ENCODE measurements around the gene CABP2.

Gene CABP2

DNA sequence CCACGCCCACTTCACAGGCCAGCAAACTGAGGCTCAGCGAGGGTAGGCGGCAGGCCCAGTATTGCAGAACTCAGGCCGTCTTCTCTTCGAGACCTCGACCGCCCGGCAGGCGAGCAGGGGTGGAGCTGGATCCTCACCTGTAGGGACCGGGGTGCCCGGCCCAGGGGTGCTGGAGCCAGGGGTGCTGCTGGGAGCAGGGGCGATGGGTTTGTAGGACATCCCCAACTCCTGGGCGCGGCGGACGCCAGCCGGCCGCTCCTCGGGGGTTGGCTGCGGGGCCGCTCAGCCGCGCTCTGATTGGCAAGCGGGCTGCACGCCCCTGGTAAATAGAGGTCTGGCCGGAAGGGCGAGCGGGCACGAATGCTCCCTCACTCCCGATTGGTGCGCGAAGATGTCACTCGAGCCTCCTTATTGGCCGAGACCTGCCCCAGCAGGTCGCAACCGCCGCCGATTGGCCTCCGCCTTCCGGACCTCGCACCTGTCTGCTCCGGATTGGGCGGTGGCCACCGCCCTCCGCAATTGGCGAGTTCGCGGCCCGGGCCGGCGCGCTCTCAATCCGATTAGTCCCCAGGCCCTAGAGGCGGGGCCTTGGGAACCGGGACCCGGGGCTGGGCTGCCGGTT is 15.3 kb downstream of the CABP2 start, which contains the start of gene CDK2AP2:
Gene CDK2AP2, minus strand, starts transcription at position 299 of the 622 bp plus-strand sequence. Its CDS starts 80 bp downstream, at position 219.
- peak; percentile 91 for DNase-seq (ENCODE audit: low read depth, low spot score)

DNA sequence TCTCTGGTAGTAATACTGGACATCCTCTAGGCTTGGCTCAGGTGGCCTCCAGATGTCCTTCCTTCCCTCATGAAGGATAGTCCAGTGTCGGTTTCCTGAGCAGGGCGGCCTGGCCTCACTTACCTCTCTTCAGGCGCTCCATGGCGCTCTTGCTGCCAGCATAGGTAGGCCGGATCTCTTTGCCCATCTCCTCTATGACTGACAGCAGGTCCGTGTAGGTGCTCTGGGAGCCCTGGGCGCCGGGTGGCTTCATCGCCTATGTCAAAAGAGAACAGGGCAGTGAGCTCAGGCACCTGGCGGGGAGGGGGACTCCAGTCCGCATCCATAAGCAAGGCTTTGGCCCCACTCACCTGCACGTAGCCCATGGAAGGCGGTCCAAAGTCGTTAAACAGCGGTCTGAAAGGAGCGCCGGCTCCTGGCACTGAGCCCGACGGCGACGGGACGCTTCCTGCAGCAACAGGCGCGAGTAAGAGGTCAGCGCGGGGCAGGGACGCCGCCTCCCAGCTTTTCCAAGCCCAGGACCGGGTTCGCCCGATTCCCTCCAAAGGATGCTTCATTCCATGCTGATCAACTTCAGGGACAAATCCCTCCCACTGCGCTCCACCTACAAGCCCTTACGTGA is 15.9 kb downstream of the CABP2 start:
- DNase-seq (ENCODE audit: low read depth, low spot score): no peak

DNA sequence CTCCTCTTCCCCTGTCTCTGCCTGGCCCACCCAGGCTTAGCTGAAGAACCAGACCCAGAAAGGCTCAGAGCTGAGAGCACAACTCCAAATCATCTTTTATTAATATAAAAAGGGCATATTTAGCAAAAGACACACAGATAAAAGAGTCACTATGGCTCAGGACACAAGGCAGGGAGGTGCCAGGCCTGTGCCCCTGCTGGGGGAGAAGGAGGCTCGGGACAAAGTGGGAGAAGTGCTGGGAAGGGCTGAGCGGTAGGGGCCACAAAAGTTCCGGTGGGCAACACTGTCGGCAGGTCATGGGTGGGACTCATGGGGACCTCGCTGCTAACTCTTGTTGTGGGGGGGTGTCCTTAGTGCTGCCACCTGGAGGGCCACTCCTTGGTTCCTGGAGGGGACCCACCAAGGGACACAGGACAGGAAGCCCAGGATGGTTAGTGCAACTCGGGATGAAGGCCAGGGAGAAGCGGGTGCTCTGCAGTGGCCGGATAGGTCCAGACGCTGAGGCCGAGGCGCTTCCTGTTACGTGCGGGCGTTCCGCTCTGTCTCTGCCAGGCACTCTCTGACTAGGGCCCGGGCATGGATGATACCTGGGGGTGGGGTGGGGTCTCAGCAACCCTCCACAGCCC is 16.7 kb downstream of the CABP2 start:
- DNase-seq (ENCODE audit: low read depth, low spot score): no peak

DNA sequence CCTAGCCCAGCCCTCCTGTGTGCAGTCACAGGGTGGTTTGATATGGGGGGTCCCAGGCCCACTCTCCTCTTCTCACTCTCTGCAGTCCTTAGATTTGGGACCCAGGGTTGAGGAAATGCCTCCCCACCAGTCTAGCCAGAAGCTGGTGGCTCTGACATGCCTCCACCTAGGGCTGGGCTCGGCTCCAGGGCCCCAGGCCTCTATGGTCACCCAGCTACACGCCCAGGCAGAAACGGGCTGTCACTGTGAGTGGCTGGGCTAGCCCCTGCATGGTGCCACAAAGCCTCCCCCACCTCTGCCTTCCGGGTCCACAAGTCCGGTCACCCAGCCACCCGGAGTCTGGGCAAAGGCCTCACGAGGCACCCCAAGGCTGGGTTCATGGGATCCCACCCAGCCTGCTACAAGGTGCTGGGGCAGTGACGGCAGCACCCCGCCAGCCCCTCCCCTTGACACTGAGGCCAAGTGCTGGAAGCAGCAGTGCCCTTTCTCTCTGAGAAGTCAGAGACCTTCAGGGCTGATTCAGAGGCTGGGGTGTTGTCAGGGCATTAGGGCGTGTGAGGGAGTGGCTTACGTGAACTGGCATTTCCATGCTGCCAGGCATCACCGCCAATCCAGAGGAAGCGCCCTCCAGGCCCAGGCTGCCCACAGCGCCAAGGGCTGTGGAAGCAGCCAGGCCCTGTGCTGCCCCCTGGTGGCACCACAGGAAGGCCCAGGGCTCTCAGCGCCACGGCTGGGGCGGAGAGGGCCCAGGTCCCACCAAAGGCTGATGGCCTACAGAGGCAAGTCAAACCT is 17.4 kb downstream of the CABP2 start:
- DNase-seq (ENCODE audit: low read depth, low spot score): peak; percentile 71

DNA sequence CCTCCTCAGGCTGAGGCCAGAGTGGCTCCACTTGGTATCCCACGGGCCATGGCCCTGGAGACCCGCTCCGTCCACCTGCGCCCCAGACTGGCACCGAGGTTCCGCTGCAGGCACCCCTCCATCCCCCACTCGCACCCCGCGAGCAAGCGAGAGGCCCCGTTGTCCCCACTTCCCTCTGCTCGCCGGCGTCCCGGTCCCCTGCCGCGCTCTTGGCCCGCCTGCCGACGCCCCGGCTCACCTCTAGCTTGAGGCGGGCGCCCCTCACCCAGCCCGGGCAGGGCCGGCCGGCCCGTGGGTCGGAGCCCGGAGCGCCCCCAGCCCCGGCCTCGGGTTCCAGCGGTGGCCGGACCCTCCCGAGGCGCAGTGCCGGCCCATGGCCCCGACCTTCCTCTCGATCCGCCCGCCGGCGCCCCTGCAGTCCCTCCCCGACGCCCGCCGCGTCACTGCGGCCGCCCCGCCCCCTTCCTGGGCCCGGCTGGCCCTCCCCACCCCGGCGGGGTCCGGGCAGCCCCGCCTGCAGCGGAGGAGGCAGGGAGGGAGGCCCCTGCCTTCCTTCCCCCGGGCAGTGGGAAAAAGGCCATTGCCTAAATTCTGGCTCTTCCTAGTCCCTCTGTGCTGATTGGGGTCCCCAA is 18.2 kb downstream of the CABP2 start, which contains the start of gene PITPNM1:
Gene PITPNM1, minus strand, starts transcription at position 414 of the 632 bp plus-strand sequence. CDS start 1,183 bp downstream, outside the sequence.
- DNase-seq (ENCODE audit: low read depth, low spot score): no peak

- DNase-seq (ENCODE audit: low read depth, low spot score): no peak
These were observed 19.0 kb downstream of the CABP2 start for GRCh38 chr11:67504005-67504949.

DNA sequence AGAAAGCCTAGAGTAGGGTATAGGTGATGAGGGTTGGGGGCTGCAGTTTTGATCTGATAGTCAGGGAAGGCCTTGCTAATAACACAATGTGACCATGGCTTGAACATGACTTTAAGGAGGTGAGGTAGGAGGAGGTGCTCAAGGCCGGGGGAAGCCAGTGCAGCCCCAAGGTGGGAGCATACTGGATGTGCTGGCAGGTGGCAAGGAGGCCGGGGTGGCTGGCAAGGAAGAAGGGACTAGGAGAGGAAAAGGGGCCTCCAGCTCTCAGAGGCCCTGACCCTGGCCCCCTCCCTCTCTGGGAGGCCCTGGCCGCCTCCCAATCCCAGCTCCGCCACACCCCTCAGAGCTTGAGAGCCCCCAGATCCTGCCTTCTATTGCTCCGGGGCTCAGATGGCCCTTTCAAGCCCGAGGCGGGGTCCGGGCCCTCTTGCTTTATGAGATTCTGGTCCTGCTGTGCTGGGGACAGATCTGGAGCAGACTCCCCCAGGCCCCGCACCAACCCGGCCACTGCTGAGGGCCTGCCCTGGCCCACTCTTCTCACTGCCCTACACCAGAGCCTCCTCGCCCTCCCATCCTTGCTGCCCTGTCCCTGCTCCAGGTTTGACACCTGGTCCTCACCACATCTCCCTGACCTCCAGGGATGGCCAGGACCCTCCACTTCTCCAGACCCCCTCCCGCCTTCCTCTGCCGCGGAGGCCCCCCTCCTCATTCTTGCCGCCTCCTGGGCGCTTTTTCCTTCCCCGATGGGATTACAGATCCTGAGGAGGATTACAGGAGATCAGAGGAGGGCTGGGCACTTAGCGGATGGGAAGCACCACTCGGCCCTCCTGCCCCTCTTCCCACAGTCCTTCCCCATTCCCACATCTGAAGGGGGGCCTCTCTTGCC is 19.9 kb downstream of the CABP2 start:
- DNase-seq (ENCODE audit: low read depth, low spot score): no peak

- DNase-seq (ENCODE audit: low read depth, low spot score): no peak
These were observed 20.8 kb downstream of the CABP2 start for GRCh38 chr11:67502328-67502979.

GRCh38 chr11:67501854-67502253 is 21.4 kb downstream of the CABP2 start:
- DNase-seq (ENCODE audit: low read depth, low spot score): no peak

- no peak for DNase-seq (ENCODE audit: low read depth, low spot score)
These were observed 22.2 kb downstream of the CABP2 start for GRCh38 chr11:67500831-67501715.

- no peak for DNase-seq (ENCODE audit: low read depth, low spot score)
These were observed 22.8 kb downstream of the CABP2 start for GRCh38 chr11:67500484-67500821.

GRCh38 chr11:67499808-67500483 is 23.3 kb downstream of the CABP2 start:
- DNase-seq (ENCODE audit: low read depth, low spot score): no peak

- no peak for DNase-seq (ENCODE audit: low read depth, low spot score)
These were observed 24.7 kb downstream of the CABP2 start for GRCh38 chr11:67498544-67498972.

DNA sequence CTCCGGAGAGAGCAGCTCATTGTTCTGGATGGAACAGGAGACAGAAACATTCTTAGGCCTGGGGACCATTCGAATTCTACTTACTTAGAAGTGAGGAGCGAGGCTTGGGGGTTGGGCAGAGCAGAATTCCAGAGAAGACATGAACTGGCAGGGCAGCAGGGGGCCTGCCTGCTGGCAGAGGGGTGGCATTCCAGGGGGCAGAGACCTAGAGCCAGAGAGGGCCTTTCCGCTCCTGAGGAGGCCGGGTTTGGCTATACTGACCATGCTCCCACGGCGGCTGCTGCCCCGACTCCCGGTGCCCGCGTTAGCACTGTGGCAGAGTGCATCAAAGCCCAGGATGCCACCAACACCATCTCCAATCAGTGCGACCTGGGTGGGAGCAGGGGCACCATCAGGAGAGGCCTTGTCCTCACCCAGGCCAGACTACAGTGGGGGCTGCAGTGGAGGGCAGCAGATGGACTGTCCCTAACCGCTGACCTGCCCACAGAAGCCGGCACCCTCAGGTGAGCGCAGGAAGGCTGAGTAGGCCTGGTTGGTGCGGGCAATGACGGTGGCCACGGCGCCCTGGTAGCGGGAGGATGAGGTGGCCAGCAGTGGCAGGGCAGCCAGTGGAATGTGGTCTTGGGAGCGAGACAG is 25.5 kb downstream of the CABP2 start:
- DNase-seq (ENCODE audit: low read depth, low spot score): no peak

DNA sequence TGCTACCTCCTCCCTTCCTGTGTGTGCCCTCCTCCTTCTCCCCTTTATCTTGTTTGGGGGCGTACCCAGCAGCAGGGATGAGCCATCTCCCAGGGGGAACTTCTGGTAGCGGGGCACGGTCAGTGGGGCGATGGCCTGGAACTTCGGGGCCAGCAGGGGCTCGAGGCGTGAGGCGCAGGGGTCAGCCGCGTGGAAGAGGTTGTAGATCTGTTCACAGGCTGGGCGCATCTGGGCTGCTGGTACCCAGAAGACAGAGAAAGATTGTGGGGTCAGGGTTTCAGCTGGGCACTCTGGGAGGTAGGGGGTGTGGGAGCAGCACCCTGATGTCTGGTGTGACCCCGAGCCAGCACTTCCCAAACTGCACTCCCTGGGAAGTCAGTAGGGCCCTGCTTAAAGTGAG is 27.1 kb downstream of the CABP2 start:
- DNase-seq (ENCODE audit: low read depth, low spot score): no peak

- no peak for DNase-seq (ENCODE audit: low read depth, low spot score)
These were observed 27.8 kb downstream of the CABP2 start for GRCh38 chr11:67495234-67496005.
